Osteoblast (primary cell): ENCODE data around the gene ALOXE3. TPM values are rescaled to one million over a fixed set of nuclear protein-coding genes. Genes with fewer than 3 reads are reported as not detected.

Source experiments
- DNase-seq: peaks from one replicate; pipeline ENCODE4 v3.0.0; 2011; ENCODE audit warnings: low spot score, mixed read lengths; ENCODE audit not compliant: insufficient read length; ENCODE audit errors: missing footprints
- H2AFZ ChIP-seq: 2 replicates; pipeline ENCODE4 v1.6.0; 2011; ENCODE audit warnings: mild to moderate bottlenecking, low read length
- H3K27ac ChIP-seq: 2 replicates; pipeline ENCODE4 v1.5.1; 2011; ENCODE audit warnings: mild to moderate bottlenecking, low read depth, low read length, moderate library complexity
- H3K27me3 ChIP-seq: 2 replicates; pipeline ENCODE4 v1.6.0; 2012; ENCODE audit warnings: mild to moderate bottlenecking, control low read depth, inconsistent platforms, low read length, moderate library complexity; ENCODE audit not compliant: insufficient read depth
- H3K36me3 ChIP-seq: 2 replicates; pipeline ENCODE4 v1.5.1; 2011; ENCODE audit warnings: mild to moderate bottlenecking, low read length, control low read depth, moderate library complexity; ENCODE audit not compliant: insufficient read depth
- H3K4me1 ChIP-seq: 2 replicates; pipeline ENCODE4 v1.5.1; 2011; ENCODE audit warnings: mild to moderate bottlenecking, low read length, control low read depth, moderate library complexity; ENCODE audit not compliant: insufficient read depth
- H3K4me2 ChIP-seq: 2 replicates; pipeline ENCODE4 v1.6.0; 2011; ENCODE audit warnings: mild to moderate bottlenecking, low read length; ENCODE audit not compliant: insufficient read depth
- H3K4me3 ChIP-seq: fragments of 200-600 bp; sonication (generic); 3 replicates; pipeline ENCODE4 v1.5.1; 2012; ENCODE audit warnings: mild to moderate bottlenecking, low read length, inconsistent platforms; ENCODE audit not compliant: insufficient read depth
- H3K79me2 ChIP-seq: 2 replicates; pipeline ENCODE4 v1.6.0; 2012; ENCODE audit warnings: mild to moderate bottlenecking, low read length, control low read depth, inconsistent platforms; ENCODE audit not compliant: insufficient read depth
- H3K9me3 ChIP-seq: 2 replicates; pipeline ENCODE4 v1.5.1; 2011; ENCODE audit warnings: low read depth, low read length, control low read depth
- H4K20me1 ChIP-seq: 2 replicates; pipeline ENCODE4 v1.6.0; 2012; ENCODE audit warnings: mild to moderate bottlenecking, low read length, control low read depth; ENCODE audit not compliant: insufficient read depth
- CTCF ChIP-seq: IDR thresholded peaks from 2 replicates; pipeline ENCODE4 v1.5.1; 2011; ENCODE audit warnings: mild to moderate bottlenecking, low read depth, low read length, moderate library complexity; ENCODE audit errors: extremely low read depth
- total RNA-seq: library from RNA; depleted of rRNA; stranded (reverse); fragments of >200 nt; gene quantifications from 2 replicates; pipeline ENCODE4 v1.2.3, GENCODE V29; 2012

The ALOXE3 gene
- total RNA-seq, 1 donor = not detected

GRCh38 chr17:8159459-8160223 lies 41.3 kb upstream of the ALOXE3 start:
- Histone ChIP-seq H3K36me3 (peaks cover 19% of the 10 kb centered on the region), H3K27me3 (no peaks in the 10 kb centered on the region), H3K27ac (peak overlapping the region; percentile 36), H3K79me2 (peaks cover 42% of the 10 kb centered on the region), H3K4me2 (no peak overlapping the region), H2AFZ (no peak overlapping the region), H3K4me3 (no peak overlapping the region), H3K4me1 (peaks cover 51% of the 10 kb centered on the region), H3K9me3 (no peaks in the 10 kb centered on the region), H4K20me1 (peaks cover 14% of the 10 kb centered on the region)
- peak; percentile 63 for DNase-seq
- no peak for TF ChIP-seq CTCF

- H3K27me3 ChIP-seq = no peaks in the 10 kb centered on the region
- H3K4me2 ChIP-seq = no peak overlapping the region
- TF ChIP-seq CTCF = no peak
- peak overlapping the region; percentile 100 for H3K27ac ChIP-seq
- H3K36me3 ChIP-seq = peaks cover 19% of the 10 kb centered on the region
- DNase-seq = peak; percentile 87
- peaks cover 14% of the 10 kb centered on the region for H4K20me1 ChIP-seq
- H3K79me2 ChIP-seq = peaks cover 43% of the 10 kb centered on the region
- H3K4me3 ChIP-seq = no peak overlapping the region
- no peaks in the 10 kb centered on the region for H3K9me3 ChIP-seq
- no peak overlapping the region for H2AFZ ChIP-seq
- peaks cover 49% of the 10 kb centered on the region for H3K4me1 ChIP-seq
These were observed 40.7 kb upstream of the ALOXE3 start for GRCh38 chr17:8159032-8159400.

- Histone ChIP-seq H3K27me3 (no peaks in the 10 kb centered on the region), H2AFZ (no peak overlapping the region), H3K36me3 (peaks cover 19% of the 10 kb centered on the region), H3K4me2 (peak overlapping the region; percentile 47), H3K27ac (peak overlapping the region; percentile 100), H3K79me2 (peaks cover 43% of the 10 kb centered on the region), H3K9me3 (no peaks in the 10 kb centered on the region), H3K4me1 (peaks cover 49% of the 10 kb centered on the region), H4K20me1 (peaks cover 14% of the 10 kb centered on the region), H3K4me3 (no peak overlapping the region)
- peak; percentile 91 for TF ChIP-seq CTCF
- DNase-seq = peak; percentile 98
These were observed 40.1 kb upstream of the ALOXE3 start for GRCh38 chr17:8158267-8159031.
